Activated naive CD4-positive, alpha-beta T cell treated with anti-CD3 and anti-CD28 coated beads, Interleukin-2, amount 50 U/mL, for 16 hours (primary cell): ENCODE data around the gene CDV3.

Experiments used
- DNase-seq: peaks from one replicate; pipeline ENCODE4 v3.0.0-alpha.2; 2020

CDV3 gene

DNA sequence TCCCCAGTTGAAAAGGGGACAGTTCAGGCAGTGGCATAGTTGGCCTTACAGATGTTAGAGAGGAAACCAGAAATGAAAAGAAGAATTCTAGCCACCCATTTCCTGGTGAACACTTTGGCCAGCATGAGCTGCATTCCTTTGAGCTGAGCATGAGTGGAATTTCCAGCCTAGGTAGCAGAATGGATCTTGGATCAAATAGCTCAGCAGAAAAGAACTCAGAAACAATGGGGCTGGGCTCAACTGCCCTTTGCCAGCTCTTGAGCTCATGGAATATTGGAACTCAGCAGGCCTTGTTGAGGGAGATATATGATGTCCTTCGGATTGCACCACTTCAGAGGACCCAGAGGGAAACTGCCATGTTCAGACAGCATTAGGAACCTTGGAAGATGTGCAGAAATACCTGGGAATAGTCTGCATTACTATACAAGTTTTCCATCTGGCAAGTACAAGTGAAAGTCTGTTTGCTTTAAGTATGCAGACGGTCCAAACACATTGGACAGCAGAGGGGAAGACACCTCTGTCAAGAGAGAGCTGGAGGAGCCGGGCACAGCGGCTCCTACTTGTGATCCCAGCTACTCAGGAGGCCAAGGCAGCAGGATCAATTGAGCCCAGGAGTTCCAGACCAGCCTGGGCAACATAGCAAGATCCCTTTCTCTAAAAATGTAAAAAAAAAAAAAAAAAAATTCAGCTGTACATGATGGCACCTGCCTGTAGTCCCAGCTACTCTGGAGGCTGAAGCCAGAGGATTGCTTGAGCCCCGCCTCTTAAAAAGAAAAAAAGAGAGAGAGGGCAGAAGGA lies 3.1 kb upstream of the CDV3 start:
- DNase-seq = no peak

DNA sequence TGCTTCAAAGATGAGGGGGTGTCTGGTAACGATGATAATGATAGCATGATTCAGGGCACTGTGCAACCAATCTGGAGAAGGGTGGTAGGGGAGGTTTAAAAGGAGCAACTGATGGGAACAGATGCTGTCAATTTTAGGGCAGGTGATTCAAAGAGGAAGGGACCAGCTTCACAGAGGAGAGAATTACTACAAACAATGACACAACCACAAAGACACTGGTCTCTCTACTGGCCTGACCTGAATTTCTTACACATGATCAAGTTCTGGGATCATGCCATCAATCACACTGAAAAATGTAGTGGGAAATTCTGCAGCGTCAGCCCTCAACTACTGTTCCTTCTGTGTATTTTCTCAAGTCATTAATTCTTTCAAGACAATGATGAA lies 2.6 kb upstream of the CDV3 start:
- no peak for DNase-seq

DNA sequence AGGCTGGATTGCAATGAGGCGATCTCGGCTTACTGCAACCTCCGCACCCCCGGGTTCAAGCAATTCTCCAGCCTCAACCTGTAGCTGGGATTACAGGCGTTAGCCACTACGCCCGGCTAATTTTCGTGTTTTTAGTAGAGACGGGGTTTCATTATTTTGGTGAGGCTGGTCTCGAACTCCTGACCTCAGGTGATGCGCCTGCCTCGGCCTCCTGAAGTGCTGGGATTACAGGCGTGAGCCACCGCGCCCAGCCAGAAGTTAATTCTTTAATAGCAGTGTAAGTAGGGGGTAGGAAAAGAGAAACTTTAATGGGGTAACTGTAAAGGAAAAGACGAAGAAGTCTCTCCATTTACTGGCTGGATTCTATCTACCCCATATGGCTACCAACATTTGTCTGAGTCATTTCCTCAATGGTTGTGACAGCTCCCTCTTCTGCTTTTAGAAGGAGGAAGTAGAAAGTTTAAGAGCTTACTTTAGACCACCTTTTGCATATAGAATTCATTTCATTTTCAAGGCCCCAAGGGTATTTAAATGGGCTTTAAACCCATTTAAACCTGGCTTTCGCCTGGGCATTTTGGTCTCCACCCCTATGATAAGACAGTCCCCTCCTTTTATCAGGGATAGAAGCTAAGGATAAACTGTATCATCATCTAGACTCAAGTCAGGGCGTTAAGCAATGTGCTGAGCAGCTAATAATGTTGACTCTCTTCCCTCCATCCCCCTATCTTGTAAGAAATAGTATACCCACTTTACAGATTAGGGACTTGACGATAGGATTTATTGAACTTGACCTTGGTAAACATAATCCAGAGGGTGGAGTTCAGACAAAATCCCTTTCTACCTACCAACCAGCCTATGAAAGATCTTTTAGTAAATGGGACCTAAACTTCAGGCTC lies 1.1 kb upstream of the CDV3 start:
- DNase-seq = no peak

DNA sequence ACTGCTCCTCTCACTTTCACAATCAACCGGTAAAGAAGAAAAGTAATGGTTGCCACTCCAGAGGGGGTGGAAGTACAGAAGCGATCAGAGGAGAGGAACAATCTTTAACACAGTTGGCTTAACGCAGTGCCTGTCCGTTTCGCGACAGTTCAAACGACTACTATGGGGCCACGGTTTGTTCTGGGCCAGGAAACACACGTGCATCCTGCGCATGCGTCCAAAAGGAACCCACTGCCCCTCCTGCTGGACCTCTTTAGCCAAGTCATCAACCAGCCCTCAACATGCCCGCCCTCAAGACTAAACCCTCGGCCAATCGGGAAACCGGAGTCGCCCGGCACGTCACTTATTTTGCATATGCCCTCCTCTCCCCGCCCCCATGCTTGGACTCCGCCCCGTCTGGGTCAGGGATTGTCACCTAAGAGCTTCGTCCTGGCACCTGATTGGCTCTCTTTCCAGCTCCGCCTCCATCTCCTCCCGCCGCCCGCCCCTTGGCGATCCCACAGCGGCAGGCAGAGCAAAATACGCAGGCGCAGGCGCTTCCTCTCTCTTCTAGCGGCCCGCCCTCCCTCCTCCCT lies 345 bp upstream of the CDV3 start:
- DNase-seq = peak; percentile 100

DNA sequence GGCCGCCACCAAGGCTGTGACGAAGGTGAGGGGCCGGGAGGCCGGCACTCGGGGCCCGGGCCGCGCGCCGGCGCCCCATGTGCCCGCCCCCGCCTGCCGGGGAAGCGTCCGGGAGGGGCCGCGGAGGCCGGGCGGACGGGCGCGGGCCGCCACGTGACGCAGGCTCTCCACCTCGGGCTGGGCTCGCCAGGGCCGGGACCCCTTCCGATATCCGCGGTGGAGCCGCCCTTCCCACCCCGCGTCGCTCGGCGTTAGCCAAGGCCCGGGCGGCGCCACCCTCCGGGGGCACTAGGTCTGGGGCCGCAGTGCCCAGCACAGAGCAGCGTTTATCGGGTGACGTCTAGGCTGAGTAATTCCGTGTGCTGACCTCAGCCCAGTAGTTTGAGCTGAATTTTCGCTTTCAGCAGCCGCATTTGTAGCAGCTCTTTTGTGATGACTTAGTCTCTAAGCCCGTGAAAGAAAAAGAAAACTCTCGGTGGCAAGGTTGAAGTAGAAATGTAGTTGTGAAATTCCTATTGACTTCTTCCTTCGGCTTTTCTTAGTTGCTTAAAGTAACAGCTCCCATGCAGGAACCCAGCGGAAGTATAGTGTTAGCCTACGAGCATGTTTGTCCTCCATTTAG lies 885 bp downstream of the CDV3 start:
- peak; percentile 71 for DNase-seq

DNA sequence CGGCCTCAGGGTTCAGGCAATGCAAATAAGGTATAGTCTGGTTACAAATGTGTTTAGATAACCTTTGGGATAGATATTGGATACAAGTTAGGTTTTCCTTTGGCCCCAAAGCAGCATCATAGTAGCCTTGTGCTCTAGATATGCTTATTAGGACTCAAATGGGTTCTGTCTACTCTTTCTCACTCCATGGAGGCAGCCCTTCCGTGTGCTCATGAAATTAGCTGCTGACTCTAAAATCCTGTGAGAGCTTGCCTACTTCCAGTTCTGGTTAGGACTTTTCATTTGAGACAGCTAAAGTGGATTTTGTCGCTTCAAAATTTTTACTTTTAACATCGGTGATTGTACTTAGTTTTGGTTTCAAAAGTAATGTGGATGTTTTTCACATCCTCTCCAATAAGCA lies 1.6 kb downstream of the CDV3 start:
- no peak for DNase-seq

DNA sequence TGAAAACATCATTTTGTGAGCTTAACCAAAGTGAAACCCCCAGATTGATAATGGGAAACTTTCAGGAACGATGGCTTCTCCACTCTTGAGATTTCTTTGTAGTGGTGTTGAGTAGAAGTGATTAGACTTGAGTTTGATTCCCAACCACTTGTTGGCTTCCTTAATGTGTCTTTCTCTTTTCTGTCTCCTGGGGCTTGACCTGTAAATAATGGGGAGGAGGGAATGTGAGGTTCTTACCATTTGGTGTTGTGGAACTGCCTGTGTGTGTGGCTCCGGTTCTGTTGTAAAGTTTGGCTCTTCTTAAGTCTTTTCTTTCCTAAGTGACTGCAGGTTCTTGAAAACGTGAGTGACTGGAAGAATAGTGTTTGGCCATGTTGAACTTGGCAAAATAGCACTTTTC lies 2.7 kb downstream of the CDV3 start:
- DNase-seq = no peak

DNA sequence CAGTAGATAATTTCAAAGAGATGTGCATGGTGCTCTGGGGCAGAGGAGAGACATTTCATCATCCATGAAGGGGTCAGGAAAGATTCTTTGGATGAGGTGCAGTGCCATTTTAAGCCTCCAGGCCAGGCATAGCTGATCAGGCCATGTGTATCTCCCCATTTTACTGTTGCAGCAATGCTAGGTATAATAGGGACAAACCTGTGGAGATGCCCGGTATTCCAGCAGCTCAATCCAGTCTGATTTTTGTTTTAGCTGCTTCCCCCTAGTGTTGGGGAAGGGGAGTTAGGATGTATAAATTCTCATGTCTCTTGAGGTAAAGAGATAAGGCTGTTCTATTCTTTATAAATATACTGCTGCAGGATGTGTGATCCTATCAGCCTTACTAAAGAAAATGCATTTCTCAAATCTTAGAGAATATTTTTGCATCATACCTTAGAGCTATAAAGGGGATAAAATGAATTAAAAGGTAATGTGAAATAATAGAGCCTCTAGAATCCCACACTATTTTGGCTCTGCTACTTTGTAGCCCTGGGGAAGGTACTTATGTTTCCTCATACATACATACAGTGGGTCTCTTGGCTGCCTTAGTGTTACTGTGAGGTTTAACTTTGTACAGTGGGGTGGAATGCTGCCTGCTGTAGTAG lies 5.2 kb downstream of the CDV3 start:
- DNase-seq = no peak

DNA sequence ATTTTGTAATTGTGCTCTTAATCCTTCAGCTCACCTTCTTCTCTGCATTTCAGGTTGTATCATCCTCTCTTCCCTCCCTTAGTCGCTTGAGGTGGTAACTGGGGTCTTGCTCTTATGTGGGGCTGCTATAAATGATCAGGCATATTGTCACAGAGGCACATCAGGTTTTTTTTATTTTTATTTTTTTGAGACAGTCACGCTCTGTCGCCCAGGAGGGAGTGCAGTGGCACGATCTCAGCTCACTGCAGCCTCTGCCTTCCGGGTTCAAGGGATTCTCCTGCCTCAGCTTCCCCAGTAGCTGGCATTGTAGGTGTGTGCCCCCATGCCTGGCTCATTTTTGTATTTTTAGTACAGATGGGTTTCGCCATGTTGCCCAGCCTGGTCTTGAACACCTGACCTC lies 9.9 kb downstream of the CDV3 start:
- no peak for DNase-seq

DNA sequence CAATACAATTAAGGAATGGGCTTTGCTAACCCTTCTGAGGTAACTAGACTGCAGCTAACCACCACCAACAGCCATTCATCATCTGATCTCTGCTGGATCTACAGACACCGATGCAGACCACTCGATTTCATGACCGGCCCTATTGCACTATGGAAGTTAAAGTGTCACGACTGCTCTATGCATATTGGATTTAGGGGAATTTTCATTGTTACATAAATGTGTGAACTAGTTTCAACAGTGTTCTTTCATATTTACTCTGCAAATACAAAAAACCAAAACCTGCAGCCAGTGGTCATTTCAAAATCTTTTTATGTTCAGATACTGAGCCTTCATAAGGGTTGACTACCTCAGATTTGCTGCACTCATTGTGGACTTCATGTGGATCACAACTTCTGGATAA lies 14.5 kb downstream of the CDV3 start:
- DNase-seq = no peak

DNA sequence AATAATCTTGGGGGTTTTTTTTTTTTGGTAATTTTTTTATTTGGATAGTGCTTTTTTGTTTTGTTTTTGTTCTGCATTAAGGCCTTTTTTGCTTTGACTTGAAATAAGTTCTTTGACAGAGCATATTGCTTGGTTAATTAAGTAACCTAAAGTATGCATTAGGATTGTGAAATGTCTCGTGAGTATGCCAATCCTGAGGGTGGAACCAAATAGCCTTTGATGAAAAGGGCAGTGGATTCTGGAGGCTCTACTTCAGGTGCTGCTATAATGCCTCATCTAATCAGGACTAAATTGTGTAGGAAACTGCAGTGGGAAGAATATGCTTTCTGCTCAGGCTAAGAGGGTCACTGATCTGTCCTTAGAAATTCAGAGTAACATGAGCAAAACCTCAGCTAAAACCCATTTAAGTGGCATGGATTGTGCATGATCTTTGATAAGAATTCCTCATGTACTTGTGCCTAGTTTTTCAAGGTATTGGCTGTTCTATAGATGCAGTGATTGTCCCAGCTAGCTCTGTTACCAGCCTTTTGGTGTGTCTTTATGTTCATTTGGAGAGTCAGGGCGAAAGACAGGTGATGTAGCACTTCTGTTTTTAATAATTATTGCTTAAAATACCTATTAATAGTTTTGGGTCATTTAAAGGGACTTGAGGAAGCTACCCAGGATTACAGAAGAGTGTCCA lies 15.4 kb downstream of the CDV3 start:
- no peak for DNase-seq

DNA sequence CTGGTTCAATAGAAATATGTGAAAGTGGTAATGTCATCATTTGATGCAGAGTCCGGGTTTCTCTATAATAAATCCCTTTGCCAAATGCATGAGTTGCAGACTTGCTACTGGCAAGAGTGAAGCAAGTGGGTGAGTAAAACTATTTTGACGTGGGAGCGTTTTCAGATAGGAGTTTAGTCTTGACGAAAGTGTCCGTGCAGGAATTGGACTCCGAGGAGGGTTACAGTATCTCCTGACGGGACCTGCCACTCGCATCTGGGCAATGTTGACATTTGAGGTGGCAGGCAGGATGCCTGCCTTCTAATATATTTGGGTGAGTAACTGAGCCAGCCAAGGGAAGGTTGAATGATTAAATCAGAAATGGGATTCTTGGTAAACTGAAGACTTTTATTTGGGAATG lies 16.0 kb downstream of the CDV3 start:
- DNase-seq = no peak

DNA sequence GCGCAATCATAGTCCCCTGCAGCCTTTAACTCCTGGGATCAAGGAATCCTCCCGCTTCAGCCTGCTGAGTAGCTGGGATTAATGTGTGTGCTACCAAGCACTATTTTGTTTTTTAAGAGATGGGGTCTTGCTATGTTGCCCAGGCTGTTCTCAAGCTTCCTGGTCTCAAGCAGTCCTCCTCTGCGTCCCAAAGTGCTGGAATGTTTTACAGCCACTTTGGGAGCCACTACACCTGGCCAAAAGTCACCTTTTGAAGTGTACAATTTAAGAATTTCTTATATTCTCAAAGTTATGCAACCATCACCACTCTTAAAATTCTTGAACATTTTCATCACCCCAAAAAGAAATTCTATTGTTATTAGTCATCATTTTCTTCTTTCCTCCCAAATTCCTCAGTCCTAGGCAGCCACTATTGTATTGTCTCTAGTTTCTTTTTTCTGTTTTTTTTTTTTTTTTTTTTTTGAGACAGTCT lies 17.8 kb downstream of the CDV3 start:
- no peak for DNase-seq

DNA sequence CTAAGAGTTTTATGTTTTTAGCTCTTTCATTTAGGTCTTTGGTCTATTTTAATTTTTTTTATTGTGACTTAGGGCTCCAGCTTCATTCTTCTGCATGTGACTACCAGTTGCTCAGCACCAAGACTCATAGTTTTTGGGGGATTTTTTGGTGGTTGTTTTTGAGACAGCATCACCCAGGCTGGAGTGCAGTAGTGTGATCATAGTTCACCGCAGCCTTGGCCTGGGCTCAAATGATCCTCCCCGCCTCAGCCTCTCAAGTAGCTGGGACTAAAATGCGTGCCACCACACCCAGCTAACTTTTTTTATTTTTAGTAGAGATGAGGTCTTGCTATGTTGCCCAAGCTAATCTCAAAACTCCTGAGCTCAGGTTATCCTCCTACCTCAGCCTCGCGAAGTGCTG lies 19.4 kb downstream of the CDV3 start:
- no peak for DNase-seq

DNA sequence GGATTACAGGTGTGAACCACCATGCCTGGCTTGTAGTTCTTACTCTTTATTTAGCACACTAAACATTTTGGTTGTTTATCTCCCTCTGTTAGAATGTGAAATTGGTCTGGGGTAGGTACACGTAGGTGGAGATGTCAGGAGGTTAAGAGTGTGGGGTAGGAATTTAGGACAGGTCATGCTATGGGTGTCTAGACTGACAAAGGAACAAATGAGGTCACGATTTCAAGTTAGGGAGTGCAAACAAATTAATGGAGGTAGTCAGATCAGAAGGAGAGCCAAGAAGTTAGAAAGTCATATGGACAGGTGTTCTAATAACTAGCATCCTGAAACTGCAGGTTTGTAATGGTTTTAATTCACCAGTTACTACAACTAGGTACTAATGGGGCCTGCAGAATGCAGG lies 19.8 kb downstream of the CDV3 start:
- DNase-seq = no peak

DNA sequence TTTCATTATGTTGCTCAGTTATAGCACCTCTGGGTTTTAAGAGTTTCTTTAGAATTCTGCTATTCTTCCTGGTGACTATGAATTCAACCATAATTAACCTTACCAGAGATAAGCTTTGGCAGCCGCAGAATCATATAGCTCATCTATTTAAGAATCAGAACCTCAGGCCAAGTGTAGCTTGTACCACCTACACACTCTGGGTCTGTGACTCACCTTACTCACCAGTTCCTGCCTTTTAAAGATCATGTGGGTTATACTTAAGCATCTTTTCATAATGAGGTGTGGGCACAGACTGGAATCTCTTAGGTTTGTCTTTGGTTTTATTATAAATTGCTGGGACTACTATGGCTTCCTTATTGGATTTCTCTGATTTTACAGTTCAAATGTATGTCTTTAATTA lies 21.9 kb downstream of the CDV3 start:
- DNase-seq = peak; percentile 37

DNA sequence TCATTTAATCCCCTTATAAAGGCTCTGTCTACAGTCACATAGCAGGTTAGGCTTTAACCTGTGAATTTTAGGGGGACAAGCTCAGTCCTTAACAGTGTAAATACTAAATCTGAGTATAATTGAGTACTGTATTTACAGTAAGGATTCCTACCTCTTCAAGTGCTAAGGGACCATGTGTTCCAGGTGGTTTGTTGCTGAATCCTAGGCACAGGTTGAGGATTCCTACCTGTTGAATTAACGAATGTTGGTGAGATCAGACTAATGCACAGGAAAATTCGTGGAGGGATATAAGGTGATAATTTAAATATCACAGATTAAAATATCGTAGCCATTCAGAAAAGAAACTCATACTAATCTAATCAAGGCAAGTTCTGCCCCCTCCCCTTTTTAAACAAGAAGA lies 24.9 kb downstream of the CDV3 start:
- no peak for DNase-seq

DNA sequence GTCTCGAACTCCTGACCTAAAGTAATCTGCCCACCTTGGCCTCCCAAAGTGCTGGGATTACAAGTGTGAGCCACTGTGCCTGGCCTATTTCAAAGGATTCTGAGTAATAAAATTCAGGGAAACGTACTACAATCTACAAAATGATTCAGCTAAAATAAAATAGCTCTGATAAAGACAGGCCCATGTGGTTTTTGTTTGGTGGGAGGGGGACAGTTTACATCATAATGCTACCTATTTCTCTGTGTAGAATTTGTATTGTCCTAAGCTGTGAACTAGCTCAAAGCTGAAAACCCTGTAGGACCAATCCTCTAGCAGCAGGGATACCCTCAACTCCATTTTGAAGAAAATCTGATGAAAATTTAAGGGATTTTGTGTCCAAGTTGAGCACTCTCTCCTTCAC lies 25.8 kb downstream of the CDV3 start:
- no peak for DNase-seq

DNA sequence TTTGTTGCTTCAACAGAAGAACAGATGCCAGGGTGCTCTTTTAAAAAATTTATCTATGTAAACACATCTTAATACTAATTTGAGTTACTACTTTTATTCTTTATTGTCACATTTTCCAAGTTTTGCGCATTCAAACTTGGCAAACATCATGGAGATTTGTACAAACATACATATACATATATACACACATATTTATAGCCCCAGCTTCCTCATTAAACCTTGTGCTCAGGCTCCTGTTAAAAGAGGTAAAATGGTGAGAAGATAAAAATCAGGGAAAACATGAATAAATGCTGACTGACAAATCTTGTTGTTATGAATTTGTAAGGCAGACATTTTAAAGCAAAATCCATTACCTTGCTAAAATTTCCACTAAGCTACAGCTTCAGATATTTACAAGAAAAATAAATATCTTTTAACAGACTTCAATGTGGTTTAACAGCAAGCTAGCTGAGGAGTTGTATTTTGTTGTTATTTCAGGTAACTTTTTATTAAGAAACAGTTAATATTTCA lies 27.1 kb downstream of the CDV3 start:
- DNase-seq = no peak

DNA sequence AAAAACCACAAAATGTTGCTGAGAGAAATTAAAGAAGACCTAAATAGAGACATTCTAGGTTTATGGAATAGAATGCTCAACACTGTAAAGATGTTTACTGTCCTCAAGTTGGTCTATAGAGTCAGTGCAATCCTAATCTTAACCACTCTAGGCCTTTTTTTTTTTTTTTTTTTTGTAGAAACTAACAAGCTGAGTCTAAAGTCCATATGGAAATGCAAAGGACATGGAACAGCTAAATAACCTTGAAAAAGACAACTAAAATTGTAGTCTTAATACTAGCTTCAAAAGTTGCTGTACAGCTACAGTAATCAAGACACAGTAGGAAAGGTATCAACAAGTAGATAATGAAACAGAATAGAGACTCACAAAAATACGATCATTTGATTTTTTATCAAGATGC lies 32.9 kb downstream of the CDV3 start:
- DNase-seq = no peak

DNA sequence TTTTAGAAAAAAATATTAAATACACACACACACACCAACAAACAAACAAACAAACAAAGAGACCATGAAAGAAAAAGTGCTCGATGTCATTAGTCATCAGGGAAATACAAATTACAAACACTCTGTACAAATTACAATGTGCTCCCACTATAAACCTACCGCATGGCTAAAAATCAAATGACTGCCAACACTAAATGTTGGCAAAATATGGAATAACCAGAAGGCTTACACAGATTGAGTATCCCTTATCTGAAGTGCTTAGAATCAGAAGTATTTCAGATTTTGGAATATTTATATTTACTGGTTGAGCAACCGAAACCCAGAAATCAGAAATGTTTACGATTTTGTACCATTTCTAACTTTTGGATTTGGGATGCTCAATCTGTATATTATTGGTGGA lies 33.4 kb downstream of the CDV3 start:
- DNase-seq = no peak

DNA sequence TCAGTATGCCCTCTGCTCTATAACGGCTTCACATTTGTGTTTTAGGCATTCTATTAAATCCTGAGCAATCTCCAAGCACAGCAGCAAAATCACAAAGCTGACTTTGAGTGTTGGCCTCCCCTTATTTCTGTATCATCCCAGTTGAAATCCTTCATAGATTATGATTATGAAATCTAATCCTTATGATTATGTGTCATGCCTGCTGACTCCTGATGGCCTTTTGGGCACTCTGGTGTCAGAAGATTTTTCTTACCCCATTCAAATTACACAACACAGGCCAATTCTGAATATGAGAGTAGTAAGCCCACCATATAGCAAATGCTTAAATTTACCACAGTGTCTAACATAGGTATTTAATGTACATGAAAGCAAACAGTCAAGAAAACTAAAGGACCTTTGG lies 34.3 kb downstream of the CDV3 start:
- DNase-seq = no peak
